GM12878 (cell line): ENCODE results near the gene FKBP15. TPM values are rescaled to one million over a fixed set of nuclear protein-coding genes. Genes with fewer than 3 reads are reported as not detected.

Experiments
- ATAC-seq: fragments of 200-7000 bp; cut with Tn5 transposase; 3 replicates; pipeline ENCODE4 v1.9.1; 2020; ENCODE audit warnings: mild to moderate bottlenecking, moderate library complexity
- BruUV-seq: library from RNA; stranded (reverse); fragments of 400-500 nt; replicated peaks from 2 replicates; lab custom pipeline; 2021; lab: Mats Ljungman, UMichigan
- CTCF ChIA-PET: fragments of 300-600 bp; sonication (Branson Sonifier 250); formaldehyde crosslinking; extraction: SDS; loops from one replicate; lab custom pipeline; 2021; ENCODE audit warnings: inconsistent platforms; lab: Yijun Ruan, JAX
- POLR2A ChIA-PET: fragments of 350-600 bp; formaldehyde crosslinking; extraction: SDS; loops from one replicate; lab custom pipeline; 2021; ENCODE audit warnings: inconsistent platforms; lab: Charles Lee
- RAD21 ChIA-PET: fragments of 300-600 bp; sonication (Branson Sonifier 250); formaldehyde crosslinking; loops from one replicate; lab custom pipeline; 2023; ENCODE audit warnings: antibody characterized with exemption; ENCODE audit not compliant: unreplicated experiment; lab: Charles Lee
- SMC1A ChIA-PET: fragments of 300-600 bp; sonication (Branson Sonifier 250); formaldehyde crosslinking; loops from one replicate; lab custom pipeline; 2023; ENCODE audit not compliant: unreplicated experiment, uncharacterized antibody; lab: Charles Lee
- DNase-seq: peaks from one replicate; pipeline ENCODE4 v3.0.0-alpha.2; 2011; ENCODE audit warnings: low read depth, low spot score
- FAIRE-seq: peaks from 3 replicates; lab custom pipeline; 2011; peaks lifted over from hg19 to GRCh38; lab: Jason Lieb, UNC
- H2AFZ ChIP-seq: 2 replicates; pipeline ENCODE4 v1.6.0; 2011; ENCODE audit warnings: low read depth, low read length, control low read depth; ENCODE audit not compliant: control insufficient read depth
- H3K27ac ChIP-seq: 2 replicates; pipeline ENCODE4 v1.5.1; 2011; ENCODE audit warnings: control low read depth; ENCODE audit not compliant: control insufficient read depth, insufficient read depth
- H3K27me3 ChIP-seq, 2 experiments: replicated peaks in 1 of 2; 2 replicates each; pipeline versions ENCODE4 v1.6.0 to v1.6.1; 2011; ENCODE audit warnings: low read length in 1 of 2; ENCODE audit not compliant: control insufficient read depth in 2 of 2, insufficient read depth in 2 of 2
- H3K36me3 ChIP-seq, 2 experiments: 2 replicates each; pipeline ENCODE4 v1.5.1; 2011; ENCODE audit warnings: low read length in 1 of 2; ENCODE audit not compliant: control insufficient read depth in 2 of 2, insufficient read depth in 2 of 2
- H3K4me1 ChIP-seq: 2 replicates; pipeline ENCODE4 v1.6.1; 2011; ENCODE audit warnings: mild to moderate bottlenecking, low read length, moderate library complexity, mixed read lengths; ENCODE audit not compliant: control insufficient read depth, insufficient read depth
- H3K4me2 ChIP-seq: 2 replicates; pipeline ENCODE4 v1.6.0; 2011; ENCODE audit warnings: control low read depth; ENCODE audit not compliant: control insufficient read depth, insufficient read depth
- H3K4me3 ChIP-seq: fragments of 200-600 bp; sonication (generic); 2 replicates; pipeline ENCODE4 v1.5.1; 2016
- H3K79me2 ChIP-seq: 2 replicates; pipeline ENCODE4 v1.6.0; 2011; ENCODE audit warnings: low read length; ENCODE audit not compliant: control insufficient read depth, insufficient read depth
- H3K9ac ChIP-seq: 2 replicates; pipeline ENCODE4 v1.8.0; 2011; ENCODE audit warnings: low read length, control low read depth, mixed read lengths; ENCODE audit not compliant: control insufficient read depth, insufficient read depth
- H3K9me3 ChIP-seq: replicated peaks from 3 replicates; pipeline ENCODE4 v1.5.1; 2011; ENCODE audit warnings: mild to moderate bottlenecking, low read length; ENCODE audit not compliant: control insufficient read depth, insufficient read depth
- H4K20me1 ChIP-seq: 2 replicates; pipeline ENCODE4 v1.6.0; 2011; ENCODE audit not compliant: control insufficient read depth, insufficient read depth
- EGR1 ChIP-seq, 2 experiments: IDR thresholded peaks; 1 replicate in 1 of 2; 2 replicates in 1 of 2; pipeline ENCODE4 v1.6.1; 2011 to 2012; ENCODE audit warnings: low read depth in 2 of 2, low read length in 2 of 2, borderline replicate concordance in 1 of 2, mild to moderate bottlenecking in 1 of 2, moderate library complexity in 1 of 2
- FOS ChIP-seq: IDR thresholded peaks from 3 replicates; pipeline ENCODE4 v1.6.1; 2011; ENCODE audit warnings: borderline replicate concordance; ENCODE audit not compliant: insufficient read length; ENCODE audit errors: extremely low read depth
- MEF2B ChIP-seq: fragments of 450-650 bp; IDR thresholded peaks from 2 replicates; pipeline ENCODE4 v1.6.1; 2018; ENCODE audit warnings: mild to moderate bottlenecking, moderate library complexity; ENCODE audit not compliant: partially characterized antibody, poor library complexity, severe bottlenecking
- MXI1 ChIP-seq: fragments of 150-350 bp; IDR thresholded peaks from 2 replicates; pipeline ENCODE4 v1.6.1; 2011; ENCODE audit warnings: low read depth, mild to moderate bottlenecking, inconsistent platforms, low read length, improper control_type of control experiment
- NFYA ChIP-seq: IDR thresholded peaks from 2 replicates; pipeline ENCODE4 v1.6.1; 2011; ENCODE audit warnings: low read depth, mild to moderate bottlenecking, low read length, improper control_type of control experiment, borderline replicate concordance
- NRF1 ChIP-seq: conservative IDR thresholded peaks from 2 replicates; pipeline ENCODE4 v1.6.1; 2011; ENCODE audit warnings: mild to moderate bottlenecking, low read depth, low read length, improper control_type of control experiment
- STAT3 ChIP-seq: IDR thresholded peaks from 2 replicates; pipeline ENCODE4 v1.6.1; 2011; ENCODE audit warnings: low read depth, low read length, improper control_type of control experiment
- TAF1 ChIP-seq: IDR thresholded peaks from 2 replicates; pipeline ENCODE4 v1.6.1; 2011; ENCODE audit warnings: mild to moderate bottlenecking, low read depth, low read length, borderline replicate concordance
- TARDBP ChIP-seq: IDR thresholded peaks from 2 replicates; pipeline ENCODE4 v1.6.1; 2016; ENCODE audit warnings: borderline replicate concordance
- WGBS: methylation state at CpG from one replicate; pipeline ENCODE4 v1.1.6; 2016; ENCODE audit warnings: low lambda C conversion rate; ENCODE audit not compliant: insufficient replicate concordance, insufficient coverage; ENCODE audit errors: missing lambda C conversion rate; 5-methylcytosine and 5-hydroxymethylcytosine counted together
- in situ Hi-C: fragments of 300-500 bp; cut with MboI; formaldehyde crosslinking; loops from 9 replicates; pipeline ENCODE4 v1.14.3; 2018; ENCODE audit warnings: mixed read lengths
- intact Hi-C: fragments of 100-400 bp; cut with micrococcal nuclease; formaldehyde crosslinking; loops from one replicate; pipeline ENCODE4 v1.14.2; 2022; ENCODE audit not compliant: unreplicated experiment
- polyA plus RNA-seq, 11 experiments: library from polyadenylated mRNA; depleted of rRNA in 4 of 11; unstranded in 6 of 11; stranded (reverse) in 5 of 11; fragments of >200 nt; fragmentation: Nextera tagmentation in 4 of 11; fragmentation: Illumina TruSeq in 1 of 11; extraction: Ambion mirVana in 4 of 11; extraction: Trizol in 1 of 11; gene quantifications; 1 replicate in 1 of 11; 2 replicates in 10 of 11; pipeline versions ENCODE4 v1.2.1 to v1.2.3, GENCODE V29; 2011 to 2016; ENCODE audit warnings: inconsistent platforms in 2 of 11, missing spikeins in 2 of 11, low read depth in 1 of 11
- total RNA-seq, 4 experiments: library from RNA; depleted of rRNA in 3 of 4; stranded (reverse); fragments of >200 nt in 3 of 4; fragmentation: Illumina TruSeq in 1 of 4; extraction: Trizol in 1 of 4; gene quantifications; 2 replicates each; pipeline versions ENCODE4 v1.2.1 to v1.2.3, GENCODE V29; 2013 to 2021
- TF ChIP-seq, protein P1 (sequence below): IDR thresholded peaks from 2 replicates; pipeline ENCODE4 v1.6.1; 2011; ENCODE audit warnings: low read depth, low read length, improper control_type of control experiment, borderline replicate concordance
- TF ChIP-seq, protein P2 (sequence below), 3 experiments: IDR thresholded peaks in 2 of 3; conservative IDR thresholded peaks in 1 of 3; 2 replicates each; pipeline ENCODE4 v1.5.1; 2011; ENCODE audit warnings: low read depth in 3 of 3, low read length in 3 of 3, mild to moderate bottlenecking in 3 of 3, control low read depth in 2 of 3, moderate library complexity in 2 of 3, inconsistent platforms in 1 of 3, mixed read lengths in 1 of 3; ENCODE audit not compliant: control insufficient read depth in 2 of 3, insufficient read depth in 1 of 3; ENCODE audit errors: extremely low read depth in 1 of 3
- TF ChIP-seq, protein P3 (sequence below): fragments of 450-650 bp; IDR thresholded peaks from 2 replicates; pipeline ENCODE4 v1.6.1; 2016; ENCODE audit warnings: mild to moderate bottlenecking
- TF ChIP-seq, protein P4 (sequence below): IDR thresholded peaks from 2 replicates; pipeline ENCODE4 v1.6.1; 2011; ENCODE audit warnings: mild to moderate bottlenecking, low read depth, low read length, moderate library complexity; ENCODE audit not compliant: insufficient replicate concordance

The FKBP15 gene
- total and polyA plus RNA-seq, 10 of the 15 experiments (the other 5 are each of a cell fraction or from before 2014, with no cell fraction given): 5.0 to 53.4 (median 21.2) TPM

DNA sequence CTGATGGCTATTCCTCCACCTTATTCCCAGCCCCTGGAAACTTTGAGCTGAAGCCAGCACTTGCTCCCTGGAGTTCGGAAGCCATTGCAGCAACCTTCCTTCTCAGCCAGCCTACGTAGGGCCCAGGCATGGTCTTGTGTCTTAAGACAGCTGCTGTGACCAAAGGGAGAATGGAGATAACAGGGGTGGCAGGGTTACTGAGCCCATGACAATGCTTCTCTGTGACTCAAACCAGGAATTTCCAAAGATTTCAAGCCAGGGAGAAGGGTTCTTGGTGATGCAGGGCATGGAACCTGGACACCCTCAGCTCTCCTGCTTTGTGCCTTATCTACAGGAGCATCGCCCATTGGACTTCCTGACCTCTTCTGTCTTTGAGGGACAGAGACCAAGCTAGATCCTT, 58.1 kb downstream of the FKBP15 start (continued):
- TF ChIP-seq, protein P1, sequence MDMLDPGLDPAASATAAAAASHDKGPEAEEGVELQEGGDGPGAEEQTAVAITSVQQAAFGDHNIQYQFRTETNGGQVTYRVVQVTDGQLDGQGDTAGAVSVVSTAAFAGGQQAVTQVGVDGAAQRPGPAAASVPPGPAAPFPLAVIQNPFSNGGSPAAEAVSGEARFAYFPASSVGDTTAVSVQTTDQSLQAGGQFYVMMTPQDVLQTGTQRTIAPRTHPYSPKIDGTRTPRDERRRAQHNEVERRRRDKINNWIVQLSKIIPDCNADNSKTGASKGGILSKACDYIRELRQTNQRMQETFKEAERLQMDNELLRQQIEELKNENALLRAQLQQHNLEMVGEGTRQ: no peak
- TF ChIP-seq STAT3: no peak
- TF ChIP-seq, protein P2, sequence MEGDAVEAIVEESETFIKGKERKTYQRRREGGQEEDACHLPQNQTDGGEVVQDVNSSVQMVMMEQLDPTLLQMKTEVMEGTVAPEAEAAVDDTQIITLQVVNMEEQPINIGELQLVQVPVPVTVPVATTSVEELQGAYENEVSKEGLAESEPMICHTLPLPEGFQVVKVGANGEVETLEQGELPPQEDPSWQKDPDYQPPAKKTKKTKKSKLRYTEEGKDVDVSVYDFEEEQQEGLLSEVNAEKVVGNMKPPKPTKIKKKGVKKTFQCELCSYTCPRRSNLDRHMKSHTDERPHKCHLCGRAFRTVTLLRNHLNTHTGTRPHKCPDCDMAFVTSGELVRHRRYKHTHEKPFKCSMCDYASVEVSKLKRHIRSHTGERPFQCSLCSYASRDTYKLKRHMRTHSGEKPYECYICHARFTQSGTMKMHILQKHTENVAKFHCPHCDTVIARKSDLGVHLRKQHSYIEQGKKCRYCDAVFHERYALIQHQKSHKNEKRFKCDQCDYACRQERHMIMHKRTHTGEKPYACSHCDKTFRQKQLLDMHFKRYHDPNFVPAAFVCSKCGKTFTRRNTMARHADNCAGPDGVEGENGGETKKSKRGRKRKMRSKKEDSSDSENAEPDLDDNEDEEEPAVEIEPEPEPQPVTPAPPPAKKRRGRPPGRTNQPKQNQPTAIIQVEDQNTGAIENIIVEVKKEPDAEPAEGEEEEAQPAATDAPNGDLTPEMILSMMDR (IDR thresholded peaks at IDR 0.05 in 2 of 3, conservative IDR thresholded peaks at IDR 0.05 in 1 of 3; ENCODE audit: control insufficient read depth in 2 of 3, extremely low read depth in 1 of 3, insufficient read depth in 1 of 3, low read depth in 3 of 3, low read length in 3 of 3): no peak
- TF ChIP-seq, protein P3, sequence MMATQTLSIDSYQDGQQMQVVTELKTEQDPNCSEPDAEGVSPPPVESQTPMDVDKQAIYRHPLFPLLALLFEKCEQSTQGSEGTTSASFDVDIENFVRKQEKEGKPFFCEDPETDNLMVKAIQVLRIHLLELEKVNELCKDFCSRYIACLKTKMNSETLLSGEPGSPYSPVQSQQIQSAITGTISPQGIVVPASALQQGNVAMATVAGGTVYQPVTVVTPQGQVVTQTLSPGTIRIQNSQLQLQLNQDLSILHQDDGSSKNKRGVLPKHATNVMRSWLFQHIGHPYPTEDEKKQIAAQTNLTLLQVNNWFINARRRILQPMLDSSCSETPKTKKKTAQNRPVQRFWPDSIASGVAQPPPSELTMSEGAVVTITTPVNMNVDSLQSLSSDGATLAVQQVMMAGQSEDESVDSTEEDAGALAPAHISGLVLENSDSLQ: no peak
- TF ChIP-seq MXI1: no peak
- no peak for TF ChIP-seq NFYA

DNA sequence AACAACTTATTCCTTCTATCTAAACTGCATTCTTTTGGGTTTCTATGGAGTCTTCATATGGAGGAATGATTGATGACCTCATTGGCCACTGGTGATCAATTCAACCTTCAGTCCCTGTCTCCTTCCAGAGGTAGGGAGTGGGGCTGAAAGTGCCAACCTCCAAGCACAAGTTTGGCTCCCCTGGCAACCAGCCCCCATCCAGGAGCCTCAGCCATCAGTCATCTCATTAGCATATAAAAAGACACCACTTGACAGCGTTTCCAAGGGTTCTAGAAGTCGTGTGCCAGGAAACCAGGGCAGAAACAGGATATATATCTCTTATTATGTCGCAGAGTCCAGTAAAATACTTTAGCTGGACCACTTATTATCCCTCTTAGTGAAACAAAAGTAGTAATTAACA, 60.5 kb downstream of the FKBP15 start:
- Histone ChIP-seq H3K36me3 (peaks cover 15 to 29% of the 10 kb centered on the region in 2 experiments), H3K79me2 (no peaks in the 10 kb centered on the region), H3K9me3 (no peaks in the 10 kb centered on the region), H3K27ac (no peak overlapping the region), H3K27me3 (no peaks in the 10 kb centered on the region), H3K4me1 (no peaks in the 10 kb centered on the region), H4K20me1 (no peaks in the 10 kb centered on the region), H3K4me2 (no peak overlapping the region), H3K4me3 (no peak overlapping the region), H3K9ac (no peak overlapping the region), H2AFZ (no peak overlapping the region)
- DNase-seq (no peak), ATAC-seq (no peak), FAIRE-seq (no peak)
- in situ Hi-C loops: no loop called here
- intact Hi-C loops: loop anchor here (10.0 kb wide), 1 partner anchor 1726 kb away; no protein-coding TSS in a partner anchor
- ChIA-PET RAD21 (no interaction called here), CTCF (no interaction called here), POLR2A (no interaction called here), SMC1A (no interaction called here)
- no TSS peak for BruUV-seq
- WGBS: 54% methylated on average over 3 of the region's 3 CpGs
- no peak for TF ChIP-seq TARDBP
- TF ChIP-seq EGR1 (IDR thresholded peaks at IDR 0.05; ENCODE audit: borderline replicate concordance in 1 of 2, low read depth in 2 of 2, low read length in 2 of 2): no peak
- TF ChIP-seq, protein P4, sequence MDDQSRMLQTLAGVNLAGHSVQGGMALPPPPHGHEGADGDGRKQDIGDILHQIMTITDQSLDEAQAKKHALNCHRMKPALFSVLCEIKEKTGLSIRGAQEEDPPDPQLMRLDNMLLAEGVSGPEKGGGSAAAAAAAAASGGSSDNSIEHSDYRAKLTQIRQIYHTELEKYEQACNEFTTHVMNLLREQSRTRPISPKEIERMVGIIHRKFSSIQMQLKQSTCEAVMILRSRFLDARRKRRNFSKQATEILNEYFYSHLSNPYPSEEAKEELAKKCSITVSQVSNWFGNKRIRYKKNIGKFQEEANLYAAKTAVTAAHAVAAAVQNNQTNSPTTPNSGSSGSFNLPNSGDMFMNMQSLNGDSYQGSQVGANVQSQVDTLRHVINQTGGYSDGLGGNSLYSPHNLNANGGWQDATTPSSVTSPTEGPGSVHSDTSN: no peak
- TF ChIP-seq MEF2B: no peak
- TF ChIP-seq TAF1: no peak
- TF ChIP-seq, protein P2 (IDR thresholded peaks at IDR 0.05 in 2 of 3, conservative IDR thresholded peaks at IDR 0.05 in 1 of 3; ENCODE audit: control insufficient read depth in 2 of 3, extremely low read depth in 1 of 3, insufficient read depth in 1 of 3, low read depth in 3 of 3, low read length in 3 of 3): no peak
- TF ChIP-seq FOS: no peak
- TF ChIP-seq NRF1: no peak
